GM21619 (cell line): ENCODE measurements around the gene GIGYF2.

ENCODE experiments used
- ATAC-seq: cut with Tn5 transposase; IDR thresholded peaks from one replicate; pipeline ENCODE4 v1.9.1; 2021; ENCODE audit not compliant: unreplicated experiment

Gene GIGYF2

GRCh38 chr2:232878855-232879617, 181.9 kb downstream of the GIGYF2 start:
- ATAC-seq = no peak

- ATAC-seq = no peak
These were observed 182.7 kb downstream of the GIGYF2 start for GRCh38 chr2:232879618-232880494.

- no peak for ATAC-seq
These were observed 183.7 kb downstream of the GIGYF2 start for GRCh38 chr2:232880764-232881351.

- ATAC-seq = no peak
These were observed 185.0 kb downstream of the GIGYF2 start for GRCh38 chr2:232882085-232882484.

- ATAC-seq = no peak
These were observed 185.5 kb downstream of the GIGYF2 start for GRCh38 chr2:232882505-232883115.

- ATAC-seq = no peak
These were observed 186.1 kb downstream of the GIGYF2 start for GRCh38 chr2:232883116-232883721.

- ATAC-seq = no peak
These were observed 186.9 kb downstream of the GIGYF2 start for GRCh38 chr2:232884001-232884421.

GRCh38 chr2:232884549-232885263, 187.6 kb downstream of the GIGYF2 start:
- ATAC-seq = no peak

GRCh38 chr2:232885264-232885961, 188.3 kb downstream of the GIGYF2 start:
- no peak for ATAC-seq

GRCh38 chr2:232886176-232886575, 189.0 kb downstream of the GIGYF2 start:
- ATAC-seq = no peak

GRCh38 chr2:232886632-232887031, 189.5 kb downstream of the GIGYF2 start:
- no peak for ATAC-seq

GRCh38 chr2:232887171-232887850, 190.2 kb downstream of the GIGYF2 start:
- no peak for ATAC-seq

GRCh38 chr2:232888099-232888836, 191.1 kb downstream of the GIGYF2 start:
- no peak for ATAC-seq

- no peak for ATAC-seq
These were observed 191.9 kb downstream of the GIGYF2 start for GRCh38 chr2:232888839-232889529.

GRCh38 chr2:232889876-232890401, 192.8 kb downstream of the GIGYF2 start:
- no peak for ATAC-seq

GRCh38 chr2:232890536-232890895, 193.4 kb downstream of the GIGYF2 start:
- ATAC-seq = no peak

- no peak for ATAC-seq
These were observed 193.9 kb downstream of the GIGYF2 start for GRCh38 chr2:232890896-232891601.
